Measurements from ENCODE around the gene MACROD2.
"Not testable (repeated sequence)": the region's sequence is repeated elsewhere in the genome, so short reads cannot be mapped to it uniquely, and the experiment has no call there.

The MACROD2 gene

GRCh38 chr20:15498926-15499325 is 1503.6 kb downstream of the MACROD2 start:
- no peak for DNase-seq (ENCODE audit: low read depth in 2 of 2)

GRCh38 chr20:15506311-15506710 is 1511.0 kb downstream of the MACROD2 start:
- no peak for DNase-seq (ENCODE audit: low read depth in 2 of 2)

DNA sequence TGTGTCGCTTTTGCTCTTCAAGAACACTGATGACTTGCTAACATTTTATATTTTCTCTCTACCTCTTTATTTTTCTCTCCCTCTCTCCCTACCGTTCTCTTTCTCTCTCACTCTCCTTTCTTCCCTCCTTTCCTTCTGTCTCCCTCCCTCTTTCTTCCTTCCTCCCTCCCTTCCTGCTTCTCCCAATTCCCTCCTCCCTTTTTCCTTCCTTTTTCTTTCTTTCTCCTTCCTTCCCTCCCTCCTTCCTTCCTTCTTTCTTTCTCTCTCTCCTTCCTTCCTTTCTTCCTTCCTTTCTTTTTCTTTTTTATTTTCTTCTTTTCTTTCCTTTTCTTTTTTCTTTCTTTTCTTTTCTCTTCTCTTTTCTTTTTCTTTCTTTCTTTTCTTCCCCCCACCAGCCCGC is 1511.8 kb downstream of the MACROD2 start:
- no peak for DNase-seq (ENCODE audit: low read depth in 2 of 2)

DNA sequence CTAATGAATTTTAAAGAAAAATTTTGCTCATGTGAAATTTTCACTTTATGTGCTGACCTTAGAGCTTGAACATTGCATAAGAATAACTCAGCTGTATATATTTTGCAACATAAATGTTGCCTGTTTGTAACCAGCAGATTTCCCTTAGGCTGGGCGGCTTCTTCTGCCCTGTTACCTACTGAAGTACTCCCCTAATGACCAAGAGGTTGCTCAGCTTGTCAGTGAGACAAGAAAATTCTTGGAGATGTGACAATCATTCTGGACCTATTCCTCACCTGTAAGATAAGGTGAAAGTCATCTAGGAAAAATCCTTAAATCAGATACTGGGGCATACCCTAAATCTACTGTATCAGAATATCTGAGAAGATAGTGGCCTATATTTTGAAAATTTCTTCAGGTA is 1516.2 kb downstream of the MACROD2 start:
- no peak for DNase-seq (ENCODE audit: low read depth in 2 of 2)

GRCh38 chr20:15512916-15513315 is 1517.6 kb downstream of the MACROD2 start:
- DNase-seq (ENCODE audit: low read depth in 2 of 2), result no peak

DNA sequence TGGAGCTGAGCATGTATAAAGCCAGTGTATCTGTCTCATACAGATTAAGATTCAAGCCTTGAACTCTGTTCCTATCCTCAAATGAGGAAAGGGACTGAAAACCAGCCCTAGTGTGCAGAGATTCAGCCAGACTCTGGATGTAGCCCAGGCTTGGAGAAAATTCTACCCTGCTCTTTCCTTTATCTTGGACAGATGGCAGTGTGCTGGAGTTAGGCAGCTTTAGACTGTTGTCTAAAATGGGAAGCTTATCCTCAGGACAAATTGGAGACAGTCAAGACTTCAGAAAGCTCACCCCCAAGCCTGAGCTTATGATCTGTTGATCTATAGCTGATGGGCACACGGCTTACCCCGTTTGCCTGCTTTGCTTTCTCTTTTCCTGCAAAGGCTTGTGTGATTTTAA is 1520.4 kb downstream of the MACROD2 start:
- DNase-seq (ENCODE audit: low read depth in 2 of 2), result no peak

- DNase-seq (ENCODE audit: low read depth in 2 of 2), result no peak
Observed at GRCh38 chr20:15520930-15521524, 1525.7 kb downstream of the MACROD2 start.

DNA sequence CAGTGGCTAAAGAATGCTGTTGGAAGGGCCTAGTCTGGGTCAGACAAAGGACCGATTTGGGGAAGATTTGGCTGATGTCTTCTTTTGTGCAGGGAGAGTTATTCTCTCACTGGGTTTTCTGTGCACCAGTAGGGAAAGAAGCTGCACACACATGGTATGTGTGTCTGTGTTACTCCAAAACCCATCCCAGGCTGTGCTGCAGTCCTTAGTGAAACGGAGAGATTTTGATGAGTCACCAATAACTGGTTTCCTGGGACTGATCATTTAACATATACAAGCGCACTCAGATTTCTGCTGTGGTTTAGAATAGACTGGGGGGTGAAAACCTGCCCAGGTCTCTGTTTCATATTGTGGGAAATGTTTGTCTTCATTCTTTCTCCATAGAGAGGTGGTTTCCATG is 1528.1 kb downstream of the MACROD2 start:
- DNase-seq (ENCODE audit: low read depth in 2 of 2), result no peak

DNA sequence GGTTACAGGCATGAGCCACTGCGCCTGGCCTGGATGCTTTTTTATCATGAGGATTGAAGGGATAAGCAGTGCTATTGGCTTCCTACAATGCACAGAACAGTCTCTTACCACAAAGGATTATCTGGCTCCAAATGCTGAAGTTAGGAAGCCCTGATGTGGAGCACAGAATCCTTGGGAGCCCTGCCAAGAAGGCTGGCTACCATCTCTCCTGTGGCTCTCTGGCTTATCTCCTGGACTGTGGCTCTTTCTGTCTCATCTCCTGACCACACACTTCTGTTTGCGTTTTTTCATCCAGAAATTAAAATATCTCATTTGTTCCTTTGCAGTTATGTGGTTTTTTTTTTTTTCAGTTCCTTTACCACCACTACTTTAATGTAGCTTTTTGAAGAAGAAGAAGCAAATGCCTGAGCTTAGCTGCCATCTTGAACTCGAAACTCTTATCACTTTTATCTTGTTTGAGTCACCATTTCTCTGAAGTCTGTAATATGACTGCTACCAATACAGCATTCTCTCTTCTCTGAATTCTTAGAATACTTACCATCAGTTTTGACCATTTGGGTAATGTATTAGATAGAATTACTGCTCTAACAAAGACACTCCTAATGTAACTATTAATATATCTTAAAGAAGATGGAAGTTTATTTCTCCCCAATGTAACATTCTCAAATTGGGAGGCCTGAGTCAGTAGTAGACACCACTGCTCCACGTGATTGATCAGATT is 1533.2 kb downstream of the MACROD2 start:
- DNase-seq (ENCODE audit: low read depth in 2 of 2), result no peak

GRCh38 chr20:15535863-15536262 is 1540.5 kb downstream of the MACROD2 start:
- DNase-seq (ENCODE audit: low read depth in 2 of 2), result no peak

GRCh38 chr20:15537200-15537599 is 1541.9 kb downstream of the MACROD2 start:
- DNase-seq (ENCODE audit: low read depth in 2 of 2), result not testable (repeated sequence)

- DNase-seq (ENCODE audit: low read depth in 2 of 2), result no peak
Observed at GRCh38 chr20:15542655-15543054, 1547.3 kb downstream of the MACROD2 start.

GRCh38 chr20:15544742-15545141 is 1549.4 kb downstream of the MACROD2 start:
- no peak for DNase-seq (ENCODE audit: low read depth in 2 of 2)

DNA sequence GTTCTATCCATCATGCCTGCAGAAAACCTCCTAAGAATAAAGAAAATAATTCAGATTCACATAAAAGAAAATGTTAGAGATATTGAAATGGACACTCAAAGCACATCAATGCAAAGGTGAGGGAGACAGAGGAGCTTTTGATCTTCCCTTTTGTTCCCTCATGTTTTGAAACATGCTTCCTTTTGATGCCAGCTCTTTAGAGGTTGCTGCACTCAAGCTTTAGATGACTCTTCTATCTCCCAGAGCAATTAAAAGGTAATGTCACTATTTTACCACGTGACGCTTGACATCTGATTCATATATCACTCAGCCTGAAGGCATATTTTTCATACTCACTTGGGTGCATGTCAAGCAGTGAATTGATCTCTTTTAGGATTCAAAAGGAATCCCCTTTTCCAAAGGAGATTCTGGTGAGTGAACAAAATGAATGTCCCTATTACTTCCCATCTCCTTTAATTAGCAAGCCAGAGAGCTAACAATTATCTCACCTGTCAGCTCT is 1551.3 kb downstream of the MACROD2 start:
- no peak for DNase-seq (ENCODE audit: low read depth in 2 of 2)

GRCh38 chr20:15547119-15547518 is 1551.8 kb downstream of the MACROD2 start:
- no peak for DNase-seq (ENCODE audit: low read depth in 2 of 2)

DNA sequence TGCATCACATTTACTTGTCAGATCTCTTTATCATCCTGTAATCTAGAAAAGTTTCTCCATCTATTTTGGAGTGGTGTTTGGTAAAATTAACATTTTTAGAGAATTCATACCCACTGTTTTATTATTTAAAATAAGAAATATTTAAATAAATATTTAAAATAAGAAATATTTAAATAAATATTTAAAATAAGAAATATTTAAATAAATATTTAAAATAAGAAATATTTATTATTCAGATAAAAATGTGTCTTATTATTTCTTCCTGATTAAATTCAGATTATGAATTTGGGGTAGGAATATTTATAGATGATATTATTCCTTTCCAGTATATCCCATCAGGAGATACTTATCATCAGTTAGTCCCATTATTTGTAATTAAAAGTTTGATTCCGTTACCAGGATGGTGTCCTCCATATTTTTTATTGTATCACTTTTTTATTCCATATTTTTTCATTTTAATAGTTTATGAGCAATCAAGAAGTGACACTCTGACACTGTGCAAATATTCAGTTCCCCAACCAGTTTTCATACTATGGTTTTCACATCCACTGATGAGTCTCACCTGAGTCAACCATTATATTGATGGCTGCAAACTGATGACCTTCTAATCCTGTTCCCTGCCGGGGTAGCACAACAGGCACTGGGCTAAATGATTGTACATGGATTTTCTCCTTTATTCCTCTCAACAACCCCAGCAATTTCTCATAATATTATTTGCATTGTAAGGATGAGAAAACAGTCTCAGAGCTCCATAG is 1555.0 kb downstream of the MACROD2 start:
- DNase-seq (ENCODE audit: low read depth in 2 of 2), result no peak

GRCh38 chr20:15555913-15556312 is 1560.6 kb downstream of the MACROD2 start:
- DNase-seq (ENCODE audit: low read depth in 2 of 2), result no peak

GRCh38 chr20:15556869-15557268 is 1561.6 kb downstream of the MACROD2 start:
- no peak for DNase-seq (ENCODE audit: low read depth in 2 of 2)

GRCh38 chr20:15561070-15561569 is 1565.8 kb downstream of the MACROD2 start:
- no peak for DNase-seq (ENCODE audit: low read depth in 2 of 2)

DNA sequence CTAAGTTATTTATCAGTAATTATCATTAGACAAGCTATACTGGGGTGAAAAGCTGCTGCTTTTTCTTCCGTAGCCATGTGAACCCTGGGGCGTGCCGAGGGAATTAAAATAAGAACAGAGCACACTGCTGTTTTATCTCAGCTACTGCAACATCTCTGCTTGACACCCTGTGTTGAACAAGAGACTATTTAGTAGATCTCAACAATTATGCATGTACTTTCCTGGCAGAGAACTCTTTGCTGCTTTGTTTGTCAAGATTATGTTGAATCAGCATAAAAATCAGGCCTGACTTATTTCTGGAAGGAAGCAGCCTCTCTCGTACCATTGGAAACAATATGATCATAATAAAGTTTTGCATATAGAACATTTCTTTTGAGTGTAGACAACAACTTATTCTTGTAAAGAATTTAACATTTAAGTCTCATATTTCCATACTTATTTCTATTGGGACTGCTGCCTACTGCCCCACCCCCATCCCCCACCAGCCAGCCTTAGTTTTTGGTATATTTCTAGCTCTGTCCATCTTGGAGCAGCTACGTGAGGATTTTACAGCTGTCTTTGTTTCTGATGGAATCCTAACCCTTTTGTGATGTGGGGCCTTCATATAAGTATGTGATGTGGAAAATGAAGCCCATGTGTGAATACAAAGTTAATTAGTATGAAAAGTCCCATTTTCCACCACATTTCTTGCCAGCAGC is 1566.5 kb downstream of the MACROD2 start:
- no peak for DNase-seq (ENCODE audit: low read depth in 2 of 2)

GRCh38 chr20:15563836-15564235 is 1568.5 kb downstream of the MACROD2 start:
- DNase-seq (ENCODE audit: low read depth in 2 of 2), result no peak

- no peak for DNase-seq (ENCODE audit: low read depth in 2 of 2)
Observed at GRCh38 chr20:15564981-15565380, 1569.7 kb downstream of the MACROD2 start.
